NCI-H446 treated with DMSO at 0.1 percent for 48 hours (cell line): ENCODE measurements around the gene HES5.
A peak's percentile ranks its signal among the peaks of the same experiment; 100 is the strongest.

Source experiments
- DNase-seq: peaks from one replicate; lab custom pipeline; 2025; lab: John Stamatoyannopoulos, UW

The HES5 gene

DNA sequence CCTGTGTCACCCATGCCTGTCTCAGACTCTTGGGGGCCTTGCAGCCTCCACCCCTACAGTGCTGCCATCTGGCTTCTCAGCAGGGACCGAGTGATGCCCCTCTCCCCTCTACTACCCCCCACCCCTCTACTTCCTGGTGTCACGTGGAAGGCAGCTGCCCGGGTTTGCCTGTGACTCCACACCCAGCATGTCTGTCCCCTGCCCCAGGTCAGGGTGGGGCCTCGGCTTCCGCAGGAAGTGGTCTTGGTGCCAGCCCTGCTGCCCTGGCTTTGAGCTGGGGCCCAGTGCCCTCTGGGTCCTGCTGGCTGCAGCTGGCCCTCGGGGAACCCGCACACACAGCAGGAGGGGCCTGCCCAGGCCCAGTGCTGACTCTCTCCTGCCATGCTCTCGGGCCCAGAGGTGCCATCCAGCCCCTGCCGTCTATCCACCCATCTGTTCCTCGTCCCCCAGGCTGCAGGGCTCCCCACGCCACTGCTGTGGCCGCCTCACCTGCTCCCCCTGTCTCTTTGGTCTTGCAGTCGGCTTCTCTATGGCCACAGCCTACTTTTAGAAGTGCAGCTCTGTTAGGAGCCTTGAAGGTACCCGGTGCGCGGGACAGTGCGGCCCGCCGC lies 30.0 kb downstream of the HES5 start:
- DNase-seq = no peak

DNA sequence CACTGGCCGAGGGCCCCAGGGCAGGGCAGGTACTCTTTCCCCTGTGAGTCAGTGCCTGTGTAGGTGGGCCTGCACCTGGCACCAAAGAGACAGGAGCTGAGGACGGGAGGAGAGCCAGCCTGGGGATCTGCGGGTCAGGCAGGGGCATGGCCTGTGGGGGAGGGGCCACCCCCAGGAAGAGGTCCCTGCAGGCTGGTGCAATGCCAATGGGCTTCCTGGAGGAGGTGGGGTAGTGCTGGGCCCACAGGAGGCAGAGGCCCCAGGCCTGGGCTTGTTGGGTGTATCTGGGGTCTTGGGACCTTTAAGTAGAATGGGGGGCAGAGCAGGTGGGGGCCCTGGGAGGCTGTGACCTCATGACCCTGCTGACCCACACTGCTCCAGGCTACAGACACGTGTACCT lies 30.8 kb downstream of the HES5 start:
- DNase-seq = no peak

DNA sequence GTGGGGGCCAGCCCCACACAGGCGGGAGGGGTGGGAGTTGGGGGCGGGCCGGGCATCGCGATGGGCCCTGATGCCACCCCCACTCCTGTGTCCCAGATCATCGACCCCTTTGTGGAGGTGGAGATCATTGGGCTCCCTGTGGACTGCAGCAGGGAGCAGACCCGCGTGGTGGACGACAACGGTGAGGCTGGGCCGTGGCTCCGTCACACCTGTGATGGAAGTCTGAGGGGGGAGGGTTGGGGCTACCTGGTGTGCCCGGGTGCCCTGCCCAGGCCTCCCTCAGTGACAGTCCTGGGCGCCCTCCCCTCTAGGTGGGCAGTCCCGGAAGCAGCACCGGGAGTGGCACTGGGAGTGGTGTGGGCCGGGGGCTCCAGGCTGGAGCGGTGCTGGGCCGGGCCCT lies 31.4 kb downstream of the HES5 start:
- DNase-seq = no peak

DNA sequence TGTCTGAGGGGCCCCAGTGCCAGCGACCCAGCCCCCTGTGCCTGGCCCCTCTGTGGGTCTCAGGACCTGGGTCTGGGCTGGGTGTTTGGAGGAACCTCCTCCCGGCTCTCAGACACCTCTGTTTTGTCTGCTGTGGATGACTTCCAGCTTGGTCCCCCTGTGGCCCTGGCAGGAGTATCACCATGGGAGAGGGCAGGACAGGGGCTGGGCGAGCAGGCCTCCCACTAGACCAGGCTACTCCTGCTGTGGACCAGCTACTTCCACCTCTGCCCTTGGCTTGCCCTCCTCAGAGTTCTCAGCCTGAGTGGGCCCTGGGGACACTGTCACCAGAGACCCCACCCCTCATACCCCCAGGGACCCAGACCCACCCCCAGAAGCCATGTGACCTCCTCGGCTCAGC lies 32.2 kb downstream of the HES5 start:
- DNase-seq = no peak

DNA sequence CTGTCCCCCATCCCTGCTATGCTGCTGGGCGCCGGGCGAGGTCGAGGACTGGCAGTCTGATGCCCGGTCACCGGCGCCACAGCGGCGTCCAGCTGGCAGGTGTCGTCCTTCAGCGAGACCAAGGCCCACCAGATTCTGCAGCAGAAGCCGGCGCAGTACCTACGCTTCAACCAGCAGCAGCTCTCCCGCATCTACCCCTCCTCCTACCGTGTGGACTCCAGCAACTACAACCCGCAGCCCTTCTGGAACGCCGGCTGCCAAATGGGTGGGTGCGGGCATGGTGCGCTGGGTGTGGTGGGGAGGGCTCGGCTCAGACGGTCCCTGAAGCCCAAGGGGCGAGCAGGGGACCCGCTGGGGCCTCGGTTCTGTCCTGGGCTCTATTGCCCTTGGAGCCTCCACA lies 33.3 kb downstream of the HES5 start:
- no peak for DNase-seq

DNA sequence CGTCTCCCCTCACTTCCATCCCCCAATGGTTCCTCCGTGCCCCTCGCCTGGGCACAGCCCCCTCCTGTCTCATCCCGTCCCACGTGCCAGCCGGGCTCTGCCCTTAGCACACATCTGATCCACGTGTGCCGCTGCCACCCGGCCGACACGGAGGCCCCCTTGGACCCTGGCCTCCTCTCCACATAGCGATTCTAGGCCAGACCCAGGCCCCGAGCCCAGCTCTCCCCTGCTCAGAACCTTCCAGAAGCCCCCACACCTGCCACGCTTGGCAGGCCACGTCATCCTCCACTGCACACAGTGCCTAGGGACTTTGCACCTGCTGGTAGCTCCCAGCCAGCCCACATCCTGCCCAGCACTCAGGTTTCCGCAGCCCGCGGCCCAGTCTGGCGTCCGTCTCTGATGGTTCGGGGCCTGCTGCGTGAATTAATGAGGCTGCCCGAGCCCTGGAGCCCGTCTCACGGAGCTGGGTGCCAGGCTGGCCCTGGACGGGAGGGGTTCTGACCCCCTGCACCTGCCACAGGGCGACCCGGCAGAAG lies 33.9 kb downstream of the HES5 start:
- DNase-seq = no peak

DNA sequence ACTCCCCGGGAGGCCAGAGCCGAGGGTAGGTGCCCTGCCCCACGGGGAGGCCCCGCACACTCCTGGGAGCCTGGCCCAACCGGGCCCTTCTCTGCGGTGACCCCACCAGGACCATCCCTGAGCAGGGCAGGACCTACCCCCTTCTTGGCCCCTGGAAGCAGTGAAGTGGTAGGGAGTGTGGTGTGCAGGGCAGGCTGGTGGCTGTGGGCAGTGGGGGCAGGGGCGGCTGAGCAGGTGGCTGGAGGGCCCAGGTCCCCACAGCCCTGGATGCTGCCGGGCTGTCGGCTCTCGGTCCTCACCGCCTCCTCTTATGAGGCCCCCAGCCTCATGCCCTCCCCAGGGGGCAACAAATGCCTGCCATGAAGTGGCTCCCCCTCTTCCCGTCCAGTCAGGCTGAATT lies 34.5 kb downstream of the HES5 start:
- DNase-seq = no peak

DNA sequence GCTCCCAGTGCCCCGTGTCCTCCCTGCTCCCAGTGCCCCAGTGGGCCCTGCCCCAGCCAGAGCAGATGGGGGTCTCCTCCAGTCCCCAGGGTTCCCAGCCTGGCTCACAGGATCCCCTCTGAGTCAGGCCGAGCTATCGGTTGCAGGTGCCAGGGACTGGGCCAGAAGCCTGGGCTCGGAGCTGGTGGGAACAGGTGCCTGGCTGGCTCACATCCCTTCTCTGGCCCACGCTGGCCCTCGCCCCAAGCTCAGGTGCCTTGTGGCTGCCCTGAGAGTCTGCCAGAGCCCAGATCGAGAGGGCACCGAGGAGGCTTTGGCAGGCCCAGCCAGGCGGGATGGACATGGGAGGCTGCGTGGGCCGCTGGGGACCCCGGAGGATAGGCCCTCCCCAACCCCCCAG lies 35.0 kb downstream of the HES5 start:
- DNase-seq = no peak

DNA sequence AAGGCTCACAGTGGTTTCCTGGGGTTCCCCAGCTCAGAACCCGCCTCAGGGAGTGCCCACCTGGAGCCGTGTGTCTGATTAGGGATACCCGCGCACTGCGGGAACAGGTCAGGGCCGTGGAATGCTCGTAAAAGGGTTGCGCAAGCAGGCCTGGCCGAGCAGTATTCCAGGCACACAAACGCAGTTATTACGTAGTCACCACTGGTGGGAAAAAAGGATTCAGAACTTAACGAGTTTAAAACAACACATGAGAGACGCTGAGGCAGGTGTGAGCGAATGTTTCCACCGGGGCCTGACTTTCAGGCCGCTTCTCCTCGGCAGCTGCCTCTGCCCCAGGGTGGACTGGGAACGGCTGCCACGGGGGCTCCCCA lies 35.8 kb downstream of the HES5 start:
- no peak for DNase-seq

DNA sequence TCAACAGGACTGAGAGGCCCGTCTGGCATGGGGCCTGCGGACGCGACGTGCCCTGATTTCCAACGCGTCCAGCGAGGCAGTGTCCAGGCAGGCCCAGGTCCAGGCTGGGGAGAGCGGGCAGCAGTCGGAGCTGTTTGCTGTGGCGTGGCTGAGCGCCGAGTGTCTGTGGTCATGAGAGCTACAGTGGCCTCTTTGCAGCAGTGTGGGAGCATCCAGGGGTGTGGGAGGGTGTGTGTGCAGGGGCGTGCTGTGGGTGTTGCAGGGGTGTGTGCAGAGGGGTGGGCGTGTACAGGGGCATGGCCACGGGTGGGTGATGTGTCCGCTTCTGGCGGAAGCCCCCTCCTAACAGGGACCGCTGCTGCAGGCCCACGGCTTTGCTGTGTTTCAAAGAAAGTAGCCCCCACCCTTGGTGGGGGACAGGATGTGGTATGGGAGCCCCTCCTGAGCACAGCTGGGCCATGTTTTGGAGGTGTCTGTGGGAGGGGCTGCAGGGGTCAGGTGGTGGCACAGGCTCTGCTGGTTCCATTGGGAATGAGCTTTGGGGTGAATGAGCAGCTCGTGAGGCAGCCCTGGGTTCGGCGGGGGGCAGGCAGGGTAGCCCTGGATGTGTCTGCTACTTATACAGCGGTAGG lies 36.3 kb downstream of the HES5 start:
- DNase-seq = no peak

DNA sequence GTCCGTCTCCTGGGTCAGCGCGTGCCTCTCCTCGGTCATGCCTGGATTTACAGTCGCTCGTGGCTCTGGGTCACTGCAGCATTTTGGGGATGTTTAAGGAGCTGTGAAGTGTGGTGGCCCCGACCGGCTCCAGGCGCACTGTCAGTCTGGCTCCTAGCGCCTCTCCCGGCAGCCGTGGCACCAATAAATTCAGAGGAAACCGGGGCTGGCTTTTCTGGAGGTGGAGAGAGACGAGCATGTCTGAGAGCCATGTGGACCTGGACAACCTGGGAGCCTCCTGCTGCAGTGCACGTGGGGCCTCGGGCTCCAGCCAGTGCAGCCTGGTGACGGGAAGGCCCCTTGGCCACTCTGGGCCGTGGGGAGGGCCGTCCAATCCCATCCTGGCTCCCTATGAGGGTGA lies 36.8 kb downstream of the HES5 start:
- DNase-seq = no peak

DNA sequence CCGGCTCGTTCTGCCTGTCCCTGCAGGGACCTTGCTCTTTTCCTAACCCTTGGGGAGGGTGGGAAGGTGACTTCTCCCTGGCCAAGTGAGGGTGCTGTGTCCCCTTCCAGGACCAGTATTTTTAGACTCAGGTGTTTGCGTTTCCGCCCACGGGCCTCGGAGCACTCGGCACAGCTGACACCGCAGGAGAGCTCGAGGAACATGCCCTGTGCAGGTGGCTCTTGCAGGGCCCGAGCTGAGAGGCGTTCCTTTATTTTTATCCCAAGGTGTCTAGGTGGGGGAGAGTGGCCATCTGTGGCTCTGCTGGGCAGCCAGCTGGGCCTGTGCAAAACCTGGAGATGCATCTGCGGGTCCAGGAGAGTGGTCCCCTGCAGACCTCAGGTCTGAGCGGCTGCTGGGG lies 38.0 kb downstream of the HES5 start:
- DNase-seq = no peak

DNA sequence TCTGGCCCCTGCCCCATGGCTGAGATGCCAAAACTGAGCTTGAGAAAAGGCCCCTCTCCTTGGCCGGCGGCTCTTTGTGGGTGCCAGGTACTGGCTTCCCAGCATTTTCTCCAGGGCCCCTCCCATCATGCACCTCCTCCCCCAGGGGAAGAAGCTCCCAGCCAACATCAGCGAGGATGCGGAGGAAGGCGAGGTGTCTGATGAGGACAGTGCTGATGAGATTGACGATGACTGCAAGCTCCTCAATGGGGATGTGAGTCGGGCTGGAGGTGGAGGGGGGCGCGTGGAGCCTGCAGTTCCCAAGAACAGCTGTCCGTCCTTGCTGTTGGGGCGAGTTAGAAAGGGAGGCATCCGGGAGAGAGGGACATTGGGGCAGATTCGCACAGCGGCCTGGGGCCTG lies 40.4 kb downstream of the HES5 start:
- no peak for DNase-seq

DNA sequence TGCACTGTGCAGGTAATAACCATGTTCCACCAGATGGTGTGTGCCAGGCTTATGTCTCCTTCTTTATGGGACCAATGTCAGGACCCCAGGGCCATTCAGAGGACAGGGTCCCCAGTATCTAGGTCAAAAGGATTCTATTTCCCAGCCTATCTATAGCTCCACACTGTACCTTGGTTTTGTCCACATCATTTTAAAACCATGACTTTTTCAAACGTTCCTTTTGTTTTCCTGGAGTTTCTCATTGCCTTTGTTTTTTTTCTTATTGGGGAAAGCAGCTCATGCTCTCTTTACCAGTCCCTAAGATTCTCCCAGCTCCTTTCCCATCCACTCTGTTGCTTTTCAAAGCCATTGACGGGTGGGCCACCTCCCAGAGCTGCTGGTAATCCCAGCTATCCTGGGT lies 41.4 kb downstream of the HES5 start:
- DNase-seq = no peak

DNA sequence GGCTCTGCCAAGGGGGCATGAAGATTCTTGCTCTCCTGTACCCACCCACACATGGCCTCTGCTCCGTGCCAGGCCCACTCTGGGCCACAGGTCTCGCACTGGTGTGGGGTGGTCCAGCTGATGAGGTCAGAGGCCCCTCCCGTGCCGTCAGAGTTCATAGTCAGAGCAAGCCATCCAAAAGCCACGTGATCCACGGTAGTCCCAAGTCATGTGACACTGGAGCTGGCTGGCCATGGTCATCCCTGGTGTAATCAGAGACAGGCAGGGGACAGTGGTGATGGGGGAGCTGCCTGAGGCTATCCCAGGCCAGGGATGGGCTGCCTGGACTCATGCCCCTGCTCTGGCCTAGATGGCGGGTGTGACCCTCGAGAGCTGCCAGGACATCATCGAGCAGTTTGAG lies 43.5 kb downstream of the HES5 start:
- no peak for DNase-seq

DNA sequence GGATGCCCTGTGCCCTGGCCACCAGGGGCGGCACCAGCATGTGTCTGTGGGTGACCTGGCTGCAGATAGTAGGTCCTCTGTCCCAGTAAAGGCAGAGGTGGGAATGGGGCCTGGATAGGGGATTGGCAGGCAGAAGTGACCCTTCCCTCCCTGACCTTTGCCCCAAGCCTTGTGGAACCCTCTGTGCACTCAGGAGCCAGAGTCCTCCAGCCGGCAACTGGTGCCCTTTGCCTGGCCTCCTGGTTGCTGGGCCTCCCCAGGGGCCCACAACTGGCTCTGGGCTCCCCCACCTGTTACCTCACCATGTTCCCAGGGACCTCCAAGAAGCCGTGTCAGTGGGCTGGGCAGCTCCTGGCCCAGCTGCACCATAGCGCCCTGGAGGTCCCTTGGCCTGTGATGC lies 44.0 kb downstream of the HES5 start:
- no peak for DNase-seq

DNA sequence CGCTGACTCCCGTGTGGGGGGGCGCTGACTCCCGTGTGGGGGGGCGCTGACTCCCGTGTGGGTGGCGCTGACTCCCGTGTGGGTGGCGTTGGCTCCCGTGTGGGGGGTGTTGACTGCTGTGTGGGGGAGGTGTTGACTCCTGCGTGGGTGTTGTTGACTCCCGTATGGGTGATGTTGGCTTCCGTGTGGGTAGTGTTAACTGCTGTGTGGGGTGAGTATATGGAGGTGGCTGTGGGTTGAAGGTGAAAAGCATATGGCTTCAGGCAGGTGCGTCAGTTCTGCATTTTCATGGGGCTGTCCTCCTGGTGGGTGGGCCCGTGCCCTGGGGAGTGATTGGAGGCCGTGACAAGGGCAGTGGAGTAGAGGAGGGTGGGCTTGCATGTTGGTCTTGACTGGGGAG lies 46.1 kb downstream of the HES5 start:
- DNase-seq = no peak

DNA sequence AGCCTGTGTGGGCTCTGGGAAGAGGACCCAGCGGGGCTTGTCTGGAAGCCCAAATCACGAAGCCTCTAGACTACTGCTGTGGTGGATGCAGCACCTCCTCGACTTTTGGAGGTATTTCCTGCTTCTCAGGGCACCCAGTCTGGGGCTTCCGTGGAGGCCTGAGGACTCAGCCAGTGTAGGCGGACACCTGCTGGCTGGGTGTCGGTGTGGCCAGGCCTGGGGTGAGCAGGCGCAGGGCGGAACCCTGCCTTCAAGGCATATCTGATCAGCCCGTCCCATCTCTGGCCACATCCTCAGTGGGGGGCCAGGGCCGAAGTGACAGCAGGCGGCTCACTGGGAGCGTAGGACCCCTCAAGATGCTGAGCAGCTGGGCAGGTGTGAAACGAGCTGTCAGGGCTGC lies 47.0 kb downstream of the HES5 start:
- no peak for DNase-seq

DNA sequence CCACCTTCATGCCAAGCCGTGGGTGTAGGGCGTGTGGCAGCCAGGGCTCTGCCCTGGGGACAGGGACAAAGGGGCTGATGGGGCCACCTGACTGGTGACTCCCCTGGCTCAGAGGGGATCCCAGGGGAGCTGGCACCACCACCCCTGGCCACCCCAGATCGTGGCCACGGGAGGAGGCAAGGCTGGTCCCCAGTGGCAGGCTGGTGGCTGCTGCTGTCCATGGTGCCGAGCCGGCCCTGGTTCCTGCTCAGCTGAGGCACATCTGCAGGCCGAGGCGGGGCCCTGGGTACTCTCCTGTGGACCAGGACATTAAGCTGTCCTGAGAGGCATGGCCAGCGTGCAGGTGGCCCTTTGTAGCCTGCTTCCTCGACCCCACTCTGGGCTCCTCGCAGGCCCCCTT lies 47.5 kb downstream of the HES5 start:
- no peak for DNase-seq

DNA sequence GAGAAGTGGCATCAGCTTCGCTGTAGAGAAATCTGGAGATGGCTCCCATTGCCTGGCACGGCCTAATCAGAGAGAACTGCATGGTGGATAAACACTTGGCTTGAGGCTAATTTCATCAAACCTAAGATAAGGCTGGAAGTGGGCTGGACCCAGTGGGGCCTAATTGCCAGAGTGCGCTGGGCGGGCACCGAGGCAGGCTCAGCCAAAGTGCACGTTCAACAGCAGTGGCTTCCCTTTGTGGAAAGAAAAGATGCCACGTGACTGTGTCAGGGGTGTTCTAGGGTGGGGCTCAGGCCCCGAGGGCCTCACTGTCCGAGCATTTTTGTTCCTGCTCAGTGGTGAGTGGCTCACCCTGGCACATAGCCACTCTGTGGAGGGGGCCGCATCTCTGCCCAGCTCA lies 48.2 kb downstream of the HES5 start:
- no peak for DNase-seq

DNA sequence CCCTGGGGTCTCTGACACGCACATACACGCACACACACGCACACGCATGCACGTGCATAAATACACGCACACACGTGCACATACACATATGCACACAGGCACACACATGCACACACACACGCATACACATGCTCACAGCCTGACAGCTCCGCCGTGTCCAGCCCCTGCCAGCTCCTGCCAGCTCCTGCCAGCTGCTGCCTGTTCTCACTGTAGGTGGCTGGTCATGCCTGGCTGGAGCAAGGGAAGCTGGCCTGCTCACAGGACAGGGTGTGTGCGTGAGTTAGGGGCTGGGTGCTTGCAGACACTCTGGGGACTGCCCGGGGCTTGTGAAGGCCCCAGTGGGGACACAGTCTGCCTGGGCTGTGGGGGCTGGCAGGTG lies 49.1 kb downstream of the HES5 start:
- DNase-seq = peak; percentile 34

DNA sequence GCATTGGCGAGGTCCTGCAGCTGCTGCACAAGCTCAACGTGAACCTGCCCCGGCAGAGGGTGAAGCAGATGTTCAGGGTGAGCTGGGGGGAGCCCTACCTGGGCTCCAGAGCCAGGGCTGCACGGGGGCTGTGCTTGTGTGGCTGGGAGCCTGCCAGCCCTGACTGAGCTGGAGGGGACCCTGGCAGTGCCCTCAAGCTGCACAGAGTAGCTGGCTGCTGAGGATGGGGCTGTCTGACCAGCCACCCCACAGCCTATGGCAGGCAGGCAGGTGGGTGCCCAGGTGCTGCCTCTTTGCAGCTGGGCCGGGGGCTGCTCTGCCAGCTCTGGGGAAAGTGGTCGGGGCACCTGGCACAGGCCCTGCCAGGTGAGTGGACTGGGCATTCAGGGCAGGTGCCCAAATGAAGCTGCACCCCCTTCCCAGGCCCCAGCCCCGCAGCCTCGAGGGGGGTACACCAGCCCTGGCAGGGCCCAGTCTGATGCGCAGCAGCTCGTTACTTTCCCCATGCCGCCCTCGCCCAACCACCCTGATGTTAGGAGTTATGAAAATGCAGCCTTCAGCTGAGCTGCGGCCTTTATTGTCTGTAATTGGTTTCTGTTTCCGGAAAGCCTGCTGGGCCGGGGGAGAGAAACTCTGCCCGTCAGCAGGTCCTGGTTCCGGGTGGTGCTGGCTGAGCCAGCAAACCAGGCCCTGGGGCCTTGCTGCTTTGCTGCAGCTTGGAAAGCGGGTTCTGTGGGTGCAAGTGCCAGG lies 49.7 kb downstream of the HES5 start:
- DNase-seq = no peak

DNA sequence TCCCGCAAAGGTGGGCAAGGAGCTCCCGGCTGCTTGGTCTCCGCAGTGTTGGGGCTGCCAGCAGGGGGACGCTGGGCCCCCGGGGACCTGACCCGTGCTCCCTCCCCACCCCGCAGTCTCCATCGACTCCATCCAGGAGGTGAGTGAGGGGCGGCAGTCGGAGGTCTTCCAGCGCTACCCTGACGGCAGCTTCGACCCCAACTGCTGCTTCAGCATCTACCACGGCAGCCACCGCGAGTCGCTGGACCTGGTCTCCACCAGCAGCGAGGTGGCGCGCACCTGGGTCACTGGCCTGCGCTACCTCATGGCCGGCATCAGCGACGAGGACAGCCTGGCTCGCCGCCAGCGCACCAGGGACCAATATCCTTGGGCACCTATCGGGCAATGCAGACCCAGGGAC lies 50.4 kb downstream of the HES5 start:
- no peak for DNase-seq

DNA sequence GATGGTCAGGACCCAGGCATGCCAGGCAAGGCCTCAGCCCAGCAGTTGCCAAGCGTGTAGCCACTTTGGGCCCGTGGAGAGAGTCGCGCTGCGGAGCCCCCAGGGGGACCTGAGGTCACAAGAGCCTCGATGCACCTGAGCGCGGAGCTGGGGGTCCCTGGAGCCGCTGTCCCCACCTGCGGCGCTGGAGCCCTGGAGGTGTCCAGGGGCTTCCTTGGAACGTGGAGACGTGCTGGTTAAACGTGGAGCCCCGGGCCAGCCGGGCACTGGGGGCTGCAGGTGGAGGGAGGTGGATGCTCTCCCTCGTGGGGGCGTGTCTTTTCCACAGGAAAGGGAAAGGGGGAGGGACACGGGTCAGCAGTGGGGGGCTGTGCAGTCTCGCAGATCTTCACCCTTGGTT lies 50.9 kb downstream of the HES5 start:
- no peak for DNase-seq
